Activated naive CD8-positive, alpha-beta T cell treated with anti-CD3 and anti-CD28 coated beads, Interleukin-2, amount 10 ng/mL, durations not matched to agents 7 days and 5 days (primary cell): ENCODE measurements around the gene HSBP1L1. TPM values are rescaled to one million over a fixed set of nuclear protein-coding genes. Genes with fewer than 3 reads are reported as not detected.
"Not testable (repeated sequence)": the region's sequence is repeated elsewhere in the genome, so short reads cannot be mapped to it uniquely, and the experiment has no call there.

Experiments used
- ATAC-seq: fragments of 150-1000 bp; cut with Tn5 transposase; one replicate; pipeline ENCODE4 v1.10.0; 2021; ENCODE audit warnings: low read depth, moderate library complexity
- POLR2A ChIA-PET: fragments of 350-600 bp; sonication (Branson Sonifier 250); formaldehyde crosslinking; loops from one replicate; lab custom pipeline; 2021; ENCODE audit warnings: antibody characterized with exemption; lab: Charles Lee
- DNase-seq: peaks from one replicate; pipeline ENCODE4 v3.0.0; 2021
- H3K27ac Mint-ChIP-seq: one replicate; pipeline ENCODE4 v1.8.0; 2022; ENCODE audit warnings: mild to moderate bottlenecking, mixed read lengths
- H3K27me3 Mint-ChIP-seq: one replicate; pipeline ENCODE4 v1.8.0; 2022; ENCODE audit warnings: mild to moderate bottlenecking, moderate library complexity, mixed read lengths
- H3K36me3 Mint-ChIP-seq: one replicate; pipeline ENCODE4 v1.8.0; 2021; ENCODE audit warnings: mild to moderate bottlenecking, mixed read lengths
- H3K4me1 Mint-ChIP-seq: one replicate; pipeline ENCODE4 v1.8.0; 2021; ENCODE audit warnings: mixed read lengths
- H3K4me3 Mint-ChIP-seq: one replicate; pipeline ENCODE4 v1.8.0; 2022; ENCODE audit warnings: mild to moderate bottlenecking, moderate library complexity, mixed read lengths
- H3K9me3 Mint-ChIP-seq: one replicate; pipeline ENCODE4 v1.8.0; 2021; ENCODE audit warnings: mixed read lengths
- total RNA-seq, 2 experiments: library from RNA; stranded (reverse); gene quantifications; one replicate each; pipeline ENCODE4 v1.2.3, GENCODE V29; 2021

The HSBP1L1 gene
- total RNA-seq, 2 experiments from 2014 or later = 14.0 to 18.0 TPM

DNA sequence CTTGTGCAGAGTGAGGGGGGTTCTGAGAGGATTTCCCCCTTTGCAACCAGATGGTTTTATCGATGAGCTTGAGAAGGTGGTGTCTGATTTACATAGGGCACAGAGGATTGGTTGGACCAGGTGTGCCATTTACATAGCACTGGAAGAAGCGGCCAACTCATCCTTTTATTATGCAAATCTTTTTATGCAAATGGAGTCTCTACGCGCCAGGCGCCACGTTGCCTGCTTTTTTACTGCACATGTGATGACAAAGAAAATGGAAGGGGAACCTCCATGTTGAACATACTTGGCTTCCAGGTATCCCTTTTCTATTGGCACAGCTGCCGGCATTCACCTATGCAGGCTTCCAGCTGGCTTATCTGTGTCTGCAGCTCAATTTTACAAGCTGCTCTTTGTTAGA is 42.3 kb downstream of the HSBP1L1 start:
- Mint-ChIP-seq H3K27ac (no peak overlapping the region), H3K27me3 (no peaks in the 10 kb centered on the region), H3K36me3 (no peaks in the 10 kb centered on the region), H3K9me3 (peaks cover 2% of the 10 kb centered on the region), H3K4me1 (no peaks in the 10 kb centered on the region), H3K4me3 (no peak overlapping the region)
- no peak for ATAC-seq
- DNase-seq = no peak
- POLR2A ChIA-PET = no interaction called here

DNA sequence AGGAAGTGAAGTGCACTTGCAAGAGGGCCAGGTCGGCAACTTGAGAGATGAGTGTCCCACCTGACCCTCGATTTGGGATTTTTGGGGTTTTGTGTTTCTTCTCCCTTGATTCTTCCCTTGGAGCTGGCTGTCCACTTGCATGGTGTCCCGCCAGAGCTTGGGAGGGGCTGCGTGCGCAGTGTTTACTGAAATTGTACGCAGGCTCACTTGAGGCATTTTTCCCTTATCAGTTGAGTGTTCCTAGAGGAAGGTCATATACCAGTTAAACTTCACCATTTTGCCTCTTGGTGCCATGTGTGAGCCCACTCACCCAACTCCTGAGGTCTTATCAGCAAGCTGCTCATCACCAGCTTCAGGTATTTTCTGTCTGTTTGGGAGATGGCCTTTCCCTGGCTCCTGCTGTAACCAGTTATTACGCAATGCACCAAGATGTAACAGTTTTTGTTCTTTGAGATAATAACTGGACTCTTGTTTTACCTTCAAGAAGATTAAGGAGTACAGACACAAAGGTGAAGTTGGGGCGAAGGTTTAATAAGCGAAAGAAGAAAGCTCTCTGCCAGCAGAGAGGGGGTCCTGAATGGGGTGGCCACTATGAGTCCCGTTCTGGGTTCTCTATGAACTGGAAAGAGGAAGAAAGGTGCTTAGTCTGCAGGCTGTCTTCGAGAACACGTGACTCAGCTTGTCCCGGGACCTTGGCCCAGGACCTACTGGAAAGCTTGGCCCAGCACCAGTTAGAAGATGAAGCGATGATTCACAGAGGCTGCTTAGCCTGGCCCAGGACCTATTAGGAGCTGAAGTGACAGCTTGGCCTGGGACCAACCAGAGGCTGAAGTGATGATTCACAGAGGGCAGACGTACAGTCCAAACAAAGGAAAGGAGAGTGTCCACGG is 45.5 kb downstream of the HSBP1L1 start:
- POLR2A ChIA-PET = no interaction called here

DNA sequence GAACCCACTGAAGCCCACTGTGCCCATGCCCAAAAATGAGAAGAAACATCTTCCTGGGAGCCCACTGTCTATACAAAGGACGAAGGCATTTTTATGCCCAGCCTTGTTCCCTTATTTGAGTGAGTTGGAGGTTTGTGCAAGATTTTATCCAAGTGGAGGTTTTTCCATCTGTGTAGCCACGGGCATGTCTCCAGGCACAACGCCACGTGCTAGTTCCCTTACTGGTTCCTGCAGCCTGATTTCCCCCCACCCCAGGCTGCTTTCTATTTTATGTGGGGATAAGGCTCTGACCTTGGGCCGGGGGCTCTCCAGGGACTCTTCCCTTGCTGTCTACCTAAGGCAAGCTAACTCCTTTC is 46.1 kb downstream of the HSBP1L1 start:
- H3K9me3 Mint-ChIP-seq = peaks cover 6% of the 10 kb centered on the region

More for the DNA sequence above, 45.5 kb downstream of the HSBP1L1 start:
- Mint-ChIP-seq H3K9me3 (peaks cover 6% of the 10 kb centered on the region), H3K36me3 (no peaks in the 10 kb centered on the region), H3K27ac (no peak overlapping the region), H3K4me1 (no peaks in the 10 kb centered on the region), H3K4me3 (no peak overlapping the region), H3K27me3 (no peaks in the 10 kb centered on the region)
- no peak for ATAC-seq
- DNase-seq = no peak

DNA sequence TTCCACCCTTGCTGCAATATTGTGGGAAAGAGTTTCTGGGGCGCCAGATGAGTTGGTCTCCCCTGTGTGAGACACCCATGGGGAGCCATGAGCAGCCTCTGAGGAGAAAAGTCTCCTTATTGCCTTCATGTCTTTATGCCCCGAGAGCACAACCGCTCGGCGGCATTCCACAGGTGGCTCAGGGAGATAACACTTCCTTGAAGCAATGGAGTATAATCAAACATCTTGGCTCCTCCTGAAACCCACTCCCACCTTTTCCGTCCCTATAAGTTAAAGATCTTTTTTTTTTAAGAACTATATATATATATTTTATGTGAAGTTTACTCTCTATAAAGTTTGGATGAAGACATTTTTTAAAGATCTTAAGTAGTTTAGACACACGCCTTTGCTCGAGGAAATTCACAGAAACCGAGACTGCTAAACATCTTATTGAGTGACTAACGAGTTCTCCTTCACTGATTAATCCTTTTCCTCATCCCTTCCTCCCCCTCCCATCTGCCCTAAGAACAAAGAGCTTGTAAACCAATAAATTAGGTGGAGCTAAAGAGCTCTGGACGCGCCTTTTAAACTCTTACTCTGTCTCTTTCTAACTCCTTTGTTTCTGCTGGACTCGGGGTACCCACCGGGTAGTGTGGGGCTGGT is 47.2 kb downstream of the HSBP1L1 start:
- H3K27me3 Mint-ChIP-seq, DNase-seq, H3K9me3 Mint-ChIP-seq, H3K27ac Mint-ChIP-seq, H3K4me3 Mint-ChIP-seq, H3K4me1 Mint-ChIP-seq, H3K36me3 Mint-ChIP-seq, ATAC-seq, POLR2A ChIA-PET: not testable (repeated sequence)

More for the DNA sequence above, 46.1 kb downstream of the HSBP1L1 start:
- POLR2A ChIA-PET = no interaction called here
- no peak overlapping the region for H3K27ac Mint-ChIP-seq
- DNase-seq (no peak), ATAC-seq (no peak)
- no peaks in the 10 kb centered on the region for H3K27me3 Mint-ChIP-seq
- no peaks in the 10 kb centered on the region for H3K36me3 Mint-ChIP-seq
- H3K4me3 Mint-ChIP-seq = no peak overlapping the region
- H3K4me1 Mint-ChIP-seq = no peaks in the 10 kb centered on the region

DNA sequence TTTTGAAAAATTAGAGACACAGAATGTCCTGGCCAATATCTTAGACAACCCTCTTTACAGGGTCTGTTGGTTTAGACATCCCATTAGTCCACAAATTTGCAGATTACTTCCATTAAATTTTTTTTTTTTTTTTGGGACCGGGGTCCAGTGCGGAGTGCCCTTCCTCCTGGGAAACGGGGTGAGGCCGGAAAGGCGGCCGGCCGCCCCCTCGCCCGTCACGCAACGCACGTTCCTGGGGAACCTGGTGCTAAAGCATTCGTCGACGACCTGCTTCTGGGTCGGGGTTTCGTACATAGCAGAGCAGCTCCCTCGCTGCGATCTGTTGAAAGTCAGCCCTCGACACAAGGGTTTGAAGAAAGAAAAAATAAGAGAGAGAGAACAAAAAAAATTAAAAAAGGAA is 48.3 kb downstream of the HSBP1L1 start:
- no peaks in the 10 kb centered on the region for H3K4me1 Mint-ChIP-seq
- peaks cover 6% of the 10 kb centered on the region for H3K9me3 Mint-ChIP-seq
- ATAC-seq = no peak
- POLR2A ChIA-PET = no interaction called here
- no peak for DNase-seq
- no peaks in the 10 kb centered on the region for H3K36me3 Mint-ChIP-seq
- H3K4me3 Mint-ChIP-seq = no peak overlapping the region
- H3K27me3 Mint-ChIP-seq = no peaks in the 10 kb centered on the region
- no peak overlapping the region for H3K27ac Mint-ChIP-seq

Other genes with a start within 250 kb of the HSBP1L1 start
- not detected for gene KCNG2, start 166.7 kb upstream of the HSBP1L1 start, total RNA-seq
- 10 to 100 TPM; 29.0 to 29.2 TPM for gene SLC66A2, start 13.0 kb upstream of the HSBP1L1 start, total RNA-seq
- 100 to 1,000 TPM; 106 to 107 TPM for gene TXNL4A, start 23.9 kb downstream of the HSBP1L1 start, total RNA-seq
- 10 to 100 TPM; 21.2 to 22.1 TPM for gene RBFA, start 69.8 kb downstream of the HSBP1L1 start, total RNA-seq
- gene ADNP2, start 144.6 kb downstream of the HSBP1L1 start, total RNA-seq = 10 to 100 TPM; 23.2 to 24.4 TPM